DND-41 (cell line): ENCODE results near the gene ADAMTS15.

Source experiments
- CTCF ChIP-seq: IDR thresholded peaks from 2 replicates; pipeline ENCODE4 v1.5.1; 2012; ENCODE audit warnings: borderline replicate concordance, low read length, moderate library complexity, mild to moderate bottlenecking; ENCODE audit not compliant: poor library complexity, severe bottlenecking; ENCODE audit errors: extremely low read depth
- EZH2 ChIP-seq: IDR thresholded peaks from 3 replicates; pipeline ENCODE4 v1.6.1; 2012; ENCODE audit warnings: borderline replicate concordance, low read depth, mild to moderate bottlenecking, moderate library complexity, low read length, inconsistent platforms; ENCODE audit not compliant: severe bottlenecking

GRCh38 chr11:130486391-130486836 lies 38.0 kb downstream of the ADAMTS15 start:
- TF ChIP-seq CTCF (no peak), EZH2 (no peak)
